ENCODE results near the gene PLXNA4.

The PLXNA4 gene, protein sequence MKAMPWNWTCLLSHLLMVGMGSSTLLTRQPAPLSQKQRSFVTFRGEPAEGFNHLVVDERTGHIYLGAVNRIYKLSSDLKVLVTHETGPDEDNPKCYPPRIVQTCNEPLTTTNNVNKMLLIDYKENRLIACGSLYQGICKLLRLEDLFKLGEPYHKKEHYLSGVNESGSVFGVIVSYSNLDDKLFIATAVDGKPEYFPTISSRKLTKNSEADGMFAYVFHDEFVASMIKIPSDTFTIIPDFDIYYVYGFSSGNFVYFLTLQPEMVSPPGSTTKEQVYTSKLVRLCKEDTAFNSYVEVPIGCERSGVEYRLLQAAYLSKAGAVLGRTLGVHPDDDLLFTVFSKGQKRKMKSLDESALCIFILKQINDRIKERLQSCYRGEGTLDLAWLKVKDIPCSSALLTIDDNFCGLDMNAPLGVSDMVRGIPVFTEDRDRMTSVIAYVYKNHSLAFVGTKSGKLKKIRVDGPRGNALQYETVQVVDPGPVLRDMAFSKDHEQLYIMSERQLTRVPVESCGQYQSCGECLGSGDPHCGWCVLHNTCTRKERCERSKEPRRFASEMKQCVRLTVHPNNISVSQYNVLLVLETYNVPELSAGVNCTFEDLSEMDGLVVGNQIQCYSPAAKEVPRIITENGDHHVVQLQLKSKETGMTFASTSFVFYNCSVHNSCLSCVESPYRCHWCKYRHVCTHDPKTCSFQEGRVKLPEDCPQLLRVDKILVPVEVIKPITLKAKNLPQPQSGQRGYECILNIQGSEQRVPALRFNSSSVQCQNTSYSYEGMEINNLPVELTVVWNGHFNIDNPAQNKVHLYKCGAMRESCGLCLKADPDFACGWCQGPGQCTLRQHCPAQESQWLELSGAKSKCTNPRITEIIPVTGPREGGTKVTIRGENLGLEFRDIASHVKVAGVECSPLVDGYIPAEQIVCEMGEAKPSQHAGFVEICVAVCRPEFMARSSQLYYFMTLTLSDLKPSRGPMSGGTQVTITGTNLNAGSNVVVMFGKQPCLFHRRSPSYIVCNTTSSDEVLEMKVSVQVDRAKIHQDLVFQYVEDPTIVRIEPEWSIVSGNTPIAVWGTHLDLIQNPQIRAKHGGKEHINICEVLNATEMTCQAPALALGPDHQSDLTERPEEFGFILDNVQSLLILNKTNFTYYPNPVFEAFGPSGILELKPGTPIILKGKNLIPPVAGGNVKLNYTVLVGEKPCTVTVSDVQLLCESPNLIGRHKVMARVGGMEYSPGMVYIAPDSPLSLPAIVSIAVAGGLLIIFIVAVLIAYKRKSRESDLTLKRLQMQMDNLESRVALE (N-terminal part only)

DNA sequence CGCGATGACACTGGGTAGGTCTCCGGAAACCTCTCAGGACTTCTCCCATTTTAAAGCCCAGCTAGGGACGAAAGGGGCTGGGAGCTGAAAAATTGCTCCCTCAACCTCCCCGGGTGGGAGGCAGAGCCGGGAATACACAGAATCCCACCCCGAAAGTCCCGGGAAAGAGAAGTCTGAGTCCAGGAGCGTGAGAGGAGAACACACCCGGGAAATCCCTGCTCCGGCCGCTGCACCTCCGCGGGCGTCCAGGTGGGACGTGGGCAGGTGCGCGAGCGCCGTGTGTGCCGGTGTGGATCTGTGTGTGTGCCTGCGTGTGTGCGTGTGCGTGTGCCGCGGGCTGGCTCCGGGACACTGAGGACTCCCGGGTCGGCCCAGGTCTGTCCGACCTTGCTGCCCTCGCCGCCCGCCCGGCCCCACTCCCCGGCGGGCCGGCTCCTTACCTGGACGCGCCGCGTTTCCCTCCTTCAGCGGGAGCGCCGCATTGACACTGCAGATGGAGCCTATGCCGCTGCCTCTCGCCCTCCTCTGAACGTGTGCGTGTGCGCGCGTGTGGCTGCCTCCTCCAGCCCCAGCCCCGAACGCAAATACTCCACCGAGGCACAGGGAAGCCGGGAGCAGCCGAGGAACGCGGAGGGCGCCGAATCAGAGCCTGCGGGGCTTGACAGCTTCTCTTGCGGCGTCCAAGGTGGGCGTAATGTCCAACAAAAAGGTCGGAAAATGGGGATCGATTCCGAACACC, at the start of gene PLXNA4:
Gene PLXNA4 (minus strand): TSS at position 489 of the 739 bp plus-strand sequence. CDS start 67,777 bp downstream, outside the sequence.
- peaks cover 34% of the 10 kb centered on the region for H3K4me1 Mint-ChIP-seq
- no peaks in the 10 kb centered on the region for H3K9me3 Mint-ChIP-seq
- DNase-seq (ENCODE audit: low spot score in 2 of 2) (no peak), ATAC-seq (no peak)
- H3K36me3 Mint-ChIP-seq, result no peaks in the 10 kb centered on the region
- H3K27ac Mint-ChIP-seq, result no peak within 1 kb of the TSS
- H3K4me3 Mint-ChIP-seq, result peak within 1 kb of the TSS; percentile 60

DNA sequence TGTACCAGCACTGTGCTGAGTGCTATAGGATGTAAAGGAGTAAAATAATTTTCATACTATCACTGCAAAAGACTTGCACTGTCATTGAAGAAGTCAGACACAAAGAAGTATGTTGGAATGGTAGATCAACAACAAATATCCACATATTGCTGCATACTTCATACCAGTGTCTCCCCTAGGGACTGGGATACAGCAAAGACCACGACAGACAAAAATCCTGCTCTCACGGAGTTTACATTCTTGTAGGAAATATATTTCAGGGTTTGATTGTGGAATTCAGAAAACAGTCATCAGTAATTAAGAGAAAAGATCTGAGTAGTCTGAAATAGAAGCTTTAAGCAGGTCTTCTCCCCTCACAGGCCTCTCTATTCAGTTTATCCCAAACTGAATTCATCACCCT, 49.4 kb upstream of the PLXNA4 start:
- Mint-ChIP-seq H3K4me3 (no peak overlapping the region), H3K36me3 (no peaks in the 10 kb centered on the region), H3K9me3 (no peaks in the 10 kb centered on the region), H3K27ac (no peak overlapping the region), H3K4me1 (no peaks in the 10 kb centered on the region)
- DNase-seq (ENCODE audit: low spot score in 2 of 2), result no peak
- ATAC-seq, result no peak

DNA sequence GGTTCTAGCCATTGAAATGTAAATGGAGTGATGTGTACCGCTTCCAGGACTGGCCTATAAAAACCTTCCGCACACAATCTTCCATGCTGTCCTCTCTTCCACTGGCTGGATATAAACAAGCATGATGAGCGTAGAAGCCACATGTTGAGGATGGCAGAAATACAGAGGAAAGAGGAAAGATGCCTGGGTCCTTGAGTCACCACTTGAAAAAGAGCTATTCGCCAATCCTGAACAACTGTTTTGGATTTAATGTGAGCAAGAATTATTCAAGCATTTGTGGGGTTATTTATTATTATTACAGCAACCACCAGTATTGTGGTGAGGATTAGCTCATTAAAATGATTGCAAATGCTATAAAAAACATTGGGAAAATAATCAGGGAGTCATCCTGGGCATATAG, 45.8 kb upstream of the PLXNA4 start:
- no peak overlapping the region for H3K27ac Mint-ChIP-seq
- no peaks in the 10 kb centered on the region for H3K9me3 Mint-ChIP-seq
- H3K36me3 Mint-ChIP-seq, result no peaks in the 10 kb centered on the region
- no peaks in the 10 kb centered on the region for H3K4me1 Mint-ChIP-seq
- no peak overlapping the region for H3K4me3 Mint-ChIP-seq
- DNase-seq (ENCODE audit: low spot score in 2 of 2), result no peak
- ATAC-seq, result no peak

DNA sequence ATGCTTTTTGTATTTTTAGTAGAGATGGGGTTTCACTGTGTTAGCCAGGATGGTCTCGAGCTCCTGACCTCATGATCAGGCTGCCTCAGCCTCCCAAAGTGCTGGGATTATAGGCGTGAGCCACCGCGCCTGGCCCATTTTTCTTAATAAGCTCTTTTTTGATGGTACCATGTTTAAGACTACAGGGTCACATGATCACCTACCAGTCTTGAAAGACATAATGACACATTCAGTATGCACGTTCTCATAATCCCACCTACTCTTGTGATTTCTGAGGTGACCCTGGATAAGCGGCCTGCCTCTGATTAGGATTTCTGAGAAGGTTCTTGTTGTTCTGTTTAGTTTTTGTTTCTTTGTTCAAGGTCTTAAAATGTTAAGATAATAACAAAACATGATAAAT, 43.7 kb upstream of the PLXNA4 start:
- Mint-ChIP-seq H3K4me1 (no peaks in the 10 kb centered on the region), H3K4me3 (no peak overlapping the region), H3K9me3 (no peaks in the 10 kb centered on the region), H3K36me3 (no peaks in the 10 kb centered on the region), H3K27ac (no peak overlapping the region)
- no peak for DNase-seq (ENCODE audit: low spot score in 2 of 2)
- no peak for ATAC-seq

- no peak overlapping the region for H3K27ac Mint-ChIP-seq
- H3K4me1 Mint-ChIP-seq, result peaks cover 8% of the 10 kb centered on the region
- no peak overlapping the region for H3K4me3 Mint-ChIP-seq
- ATAC-seq (no peak), DNase-seq (ENCODE audit: low spot score in 2 of 2) (no peak)
- no peaks in the 10 kb centered on the region for H3K36me3 Mint-ChIP-seq
- no peaks in the 10 kb centered on the region for H3K9me3 Mint-ChIP-seq
Observed at GRCh38 chr7:132618956-132619305, 42.7 kb upstream of the PLXNA4 start.

DNA sequence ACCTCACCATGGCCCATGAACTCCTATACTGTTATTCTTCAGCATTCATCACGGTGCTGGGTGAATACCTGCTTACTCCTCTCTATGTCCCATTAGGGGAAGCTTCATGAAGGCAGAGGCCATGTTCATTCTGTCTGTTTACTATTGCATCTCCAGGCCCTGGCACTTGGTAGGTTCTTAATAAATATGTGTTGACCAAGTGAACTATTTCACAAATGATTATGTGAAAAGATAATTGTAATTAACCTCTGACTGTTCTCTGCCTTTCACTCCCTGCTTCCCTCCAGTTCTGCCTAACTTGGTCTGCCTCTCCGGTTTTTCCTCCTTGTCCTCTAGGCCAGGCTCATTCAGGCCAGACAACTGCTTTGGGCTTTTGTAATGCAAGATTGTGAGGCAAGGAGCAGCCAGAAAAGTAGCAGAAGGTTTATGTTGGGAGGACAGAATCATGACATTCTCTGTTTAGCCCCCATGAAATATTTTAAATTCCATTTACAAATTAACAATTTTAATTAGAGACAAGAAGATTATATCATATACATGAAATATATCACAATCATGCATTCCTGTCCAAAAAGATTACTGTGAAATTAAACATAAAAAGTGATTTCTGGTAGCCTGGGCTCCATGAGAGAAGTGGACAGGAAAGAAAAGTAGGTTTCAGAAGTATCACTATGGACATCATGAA, 42.1 kb upstream of the PLXNA4 start:
- Mint-ChIP-seq H3K36me3 (no peaks in the 10 kb centered on the region), H3K27ac (no peak overlapping the region), H3K9me3 (no peaks in the 10 kb centered on the region), H3K4me3 (no peak overlapping the region), H3K4me1 (peaks cover 8% of the 10 kb centered on the region)
- DNase-seq (ENCODE audit: low spot score in 2 of 2) (no peak), ATAC-seq (no peak)

DNA sequence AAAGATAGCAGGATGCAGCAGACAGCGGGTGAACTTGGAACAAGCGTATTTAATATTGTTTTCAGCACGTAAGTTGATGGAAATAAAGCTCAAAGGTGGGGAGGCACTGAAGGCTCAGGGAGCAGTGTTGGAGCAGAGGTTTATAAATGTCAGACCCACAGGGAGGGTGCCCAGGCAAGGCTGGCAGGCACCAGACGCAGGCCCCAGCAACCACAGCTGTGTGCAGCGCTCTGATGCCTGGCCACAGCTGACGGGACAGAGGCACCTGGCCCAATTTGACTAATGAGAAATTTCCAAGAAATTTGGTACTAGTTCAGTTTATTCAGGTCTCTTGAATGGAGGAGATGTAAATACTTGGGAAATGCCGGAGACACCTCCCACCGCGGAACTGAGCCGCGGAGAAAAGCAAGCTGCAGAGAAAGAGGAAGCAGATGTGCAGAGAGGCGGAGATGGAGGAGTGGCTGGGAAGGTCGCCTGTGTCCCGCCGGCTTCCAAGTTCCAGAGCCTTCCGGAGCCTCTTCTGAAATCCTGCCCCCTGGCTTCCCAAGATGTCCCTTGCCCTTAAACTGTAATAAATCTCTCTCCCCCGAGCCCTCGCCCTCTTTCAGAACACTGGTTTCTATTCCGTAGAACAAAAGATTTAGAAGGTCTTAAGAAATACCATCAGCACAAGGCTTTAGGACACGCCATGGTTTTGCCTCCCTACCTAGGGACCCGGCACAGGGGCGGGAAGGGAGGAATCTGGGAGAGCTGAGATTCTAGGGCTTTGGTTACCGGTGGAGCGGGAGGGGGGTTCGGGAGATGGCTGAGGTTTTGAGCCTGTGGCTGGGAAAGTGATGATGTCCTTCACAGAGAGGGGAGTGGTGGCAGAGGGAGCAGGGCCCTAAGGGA, 38.4 kb upstream of the PLXNA4 start:
- Mint-ChIP-seq H3K4me3 (peak overlapping the region; percentile 6), H3K36me3 (no peaks in the 10 kb centered on the region), H3K4me1 (peaks cover 8% of the 10 kb centered on the region), H3K27ac (no peak overlapping the region), H3K9me3 (no peaks in the 10 kb centered on the region)
- no peak for DNase-seq (ENCODE audit: low spot score in 2 of 2)
- ATAC-seq, result no peak

DNA sequence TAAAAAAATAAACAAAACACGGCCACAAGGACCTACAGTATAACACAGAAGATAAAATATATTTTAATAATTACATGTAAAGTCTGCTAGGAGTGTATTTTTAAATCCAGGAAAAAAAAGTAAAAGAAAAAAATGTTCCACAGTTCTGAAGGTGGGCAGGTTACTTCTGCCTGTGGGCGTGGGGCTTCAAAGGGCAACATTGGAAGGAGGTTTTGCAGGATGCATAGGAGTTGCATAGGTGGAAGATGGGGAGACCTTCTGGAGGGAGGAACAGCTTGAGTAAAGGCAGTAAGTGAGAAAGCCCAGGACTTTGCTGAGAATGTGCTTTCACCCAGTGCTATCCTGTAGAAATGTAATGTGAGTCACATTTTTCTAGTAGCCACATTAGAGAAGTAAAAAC, 37.5 kb upstream of the PLXNA4 start:
- Mint-ChIP-seq H3K27ac (no peak overlapping the region), H3K4me1 (peaks cover 8% of the 10 kb centered on the region), H3K9me3 (no peaks in the 10 kb centered on the region), H3K36me3 (no peaks in the 10 kb centered on the region), H3K4me3 (no peak overlapping the region)
- ATAC-seq, result no peak
- DNase-seq (ENCODE audit: low spot score in 2 of 2), result no peak

- H3K27ac Mint-ChIP-seq, result no peak overlapping the region
- H3K36me3 Mint-ChIP-seq, result no peaks in the 10 kb centered on the region
- H3K4me1 Mint-ChIP-seq, result peaks cover 8% of the 10 kb centered on the region
- no peaks in the 10 kb centered on the region for H3K9me3 Mint-ChIP-seq
- DNase-seq (ENCODE audit: low spot score in 2 of 2) (no peak), ATAC-seq (no peak)
- H3K4me3 Mint-ChIP-seq, result no peak overlapping the region
Observed at GRCh38 chr7:132610995-132611394, 34.7 kb upstream of the PLXNA4 start.

- DNase-seq (ENCODE audit: low spot score in 2 of 2) (no peak), ATAC-seq (no peak)
- no peak overlapping the region for H3K4me3 Mint-ChIP-seq
- H3K9me3 Mint-ChIP-seq, result no peaks in the 10 kb centered on the region
- peaks cover 8% of the 10 kb centered on the region for H3K4me1 Mint-ChIP-seq
- H3K36me3 Mint-ChIP-seq, result no peaks in the 10 kb centered on the region
- H3K27ac Mint-ChIP-seq, result no peak overlapping the region
Observed at GRCh38 chr7:132609906-132610520, 33.7 kb upstream of the PLXNA4 start.

- no peaks in the 10 kb centered on the region for H3K9me3 Mint-ChIP-seq
- H3K27ac Mint-ChIP-seq, result no peak overlapping the region
Observed at GRCh38 chr7:132609222-132609621, 33.0 kb upstream of the PLXNA4 start.

GRCh38 chr7:132608523-132608922, 32.3 kb upstream of the PLXNA4 start:
- Mint-ChIP-seq H3K27ac (no peak overlapping the region), H3K4me3 (no peak overlapping the region), H3K36me3 (no peaks in the 10 kb centered on the region), H3K4me1 (no peaks in the 10 kb centered on the region), H3K9me3 (no peaks in the 10 kb centered on the region)
- no peak for DNase-seq (ENCODE audit: low spot score in 2 of 2)
- no peak for ATAC-seq

More at GRCh38 chr7:132609222-132609621, 33.0 kb upstream of the PLXNA4 start:
- ATAC-seq (no peak), DNase-seq (ENCODE audit: low spot score in 2 of 2) (no peak)
- H3K4me3 Mint-ChIP-seq, result no peak overlapping the region
- peaks cover under 1% of the 10 kb centered on the region for H3K4me1 Mint-ChIP-seq
- no peaks in the 10 kb centered on the region for H3K36me3 Mint-ChIP-seq

GRCh38 chr7:132607656-132608055, 31.4 kb upstream of the PLXNA4 start:
- no peaks in the 10 kb centered on the region for H3K4me1 Mint-ChIP-seq
- no peak overlapping the region for H3K4me3 Mint-ChIP-seq
- no peak overlapping the region for H3K27ac Mint-ChIP-seq
- no peaks in the 10 kb centered on the region for H3K9me3 Mint-ChIP-seq
- DNase-seq (ENCODE audit: low spot score in 2 of 2), result no peak
- ATAC-seq, result no peak
- H3K36me3 Mint-ChIP-seq, result no peaks in the 10 kb centered on the region
